Hematopoietic multipotent progenitor cell treated with erythropoietin and hydrocortisone succinate and interleukin-3 and kit ligand, for 8 days (in vitro differentiated cells): ENCODE data around the gene SLC41A2.
"Not testable (repeated sequence)": the region's sequence is repeated elsewhere in the genome, so short reads cannot be mapped to it uniquely, and the experiment has no call there.

Source experiments
- DNase-seq: peaks from one replicate; pipeline ENCODE4 v3.0.0-alpha.2; 2015

The SLC41A2 gene

GRCh38 chr12:104958001-104958804 lies at the start of gene SLC41A2:
TSS of gene SLC41A2 (minus strand) at chr12:104958290. CDS start at chr12:104928527, 29,763 bp downstream.
- DNase-seq = peak; percentile 48

DNA sequence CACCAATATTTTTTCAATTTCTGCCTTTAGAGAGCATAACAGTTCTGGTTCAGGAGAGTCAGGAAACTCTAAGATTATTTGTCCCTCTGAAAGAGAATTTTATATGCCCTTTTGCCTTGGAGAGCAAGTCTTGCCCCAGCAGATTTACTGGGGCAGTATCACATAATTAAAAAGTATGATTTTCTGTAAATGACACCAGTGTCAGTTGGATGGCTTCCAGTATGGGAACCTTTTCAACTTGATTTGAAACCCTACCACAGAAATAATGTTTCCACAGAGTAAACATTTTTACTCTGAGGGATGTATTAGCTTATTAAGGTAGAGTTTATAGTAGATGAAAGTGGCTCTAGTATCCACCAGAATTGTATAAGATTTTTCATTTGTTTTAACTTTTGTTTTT lies 43.4 kb upstream of the SLC41A2 start:
- no peak for DNase-seq

GRCh38 chr12:104999347-104999685 lies 41.2 kb upstream of the SLC41A2 start:
- DNase-seq = no peak

DNA sequence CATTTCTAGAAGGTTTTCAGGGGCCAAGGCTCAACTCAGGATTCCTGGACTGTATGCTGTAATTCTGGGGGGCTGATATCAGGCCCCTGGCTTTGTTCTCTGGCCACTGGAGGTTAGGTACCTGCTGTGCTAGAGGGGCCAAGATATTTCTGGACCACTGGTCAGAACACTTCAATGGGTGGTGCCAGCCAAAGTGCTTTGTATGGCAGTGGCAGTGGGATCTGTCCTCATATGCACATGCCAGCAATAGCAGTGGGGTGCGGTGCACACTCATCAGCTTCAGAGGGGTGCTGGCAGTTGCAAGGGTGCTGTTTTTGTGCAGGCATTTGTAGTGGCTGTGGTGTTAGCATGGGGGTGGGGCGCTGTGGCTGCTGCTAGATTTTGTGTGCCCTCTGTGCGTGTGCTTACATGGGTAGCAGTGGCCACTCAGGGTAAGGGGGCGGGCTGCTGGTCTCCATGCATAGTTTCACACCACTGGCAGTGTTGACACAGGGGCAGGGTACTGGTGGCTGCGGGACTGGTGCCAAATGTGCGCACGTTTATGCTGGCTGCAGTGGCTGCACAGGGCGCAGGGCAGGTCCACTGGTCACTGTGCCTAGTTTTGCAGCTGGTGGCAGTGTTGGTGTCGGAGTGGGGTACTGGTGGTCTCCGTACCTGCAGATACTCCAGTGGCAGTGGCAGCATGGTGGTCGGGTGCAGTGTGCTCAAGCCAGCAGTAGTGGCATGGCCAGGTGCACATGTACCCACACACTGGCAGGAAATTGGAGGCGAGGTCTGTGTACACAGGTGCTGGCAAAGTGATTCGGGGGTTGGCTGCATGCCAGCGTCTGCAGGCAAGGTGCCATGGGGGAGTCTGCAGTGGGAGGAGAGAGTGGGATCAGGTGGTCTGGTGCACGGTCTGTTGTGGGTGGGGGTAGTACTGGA lies 40.6 kb upstream of the SLC41A2 start:
- DNase-seq = no peak

DNA sequence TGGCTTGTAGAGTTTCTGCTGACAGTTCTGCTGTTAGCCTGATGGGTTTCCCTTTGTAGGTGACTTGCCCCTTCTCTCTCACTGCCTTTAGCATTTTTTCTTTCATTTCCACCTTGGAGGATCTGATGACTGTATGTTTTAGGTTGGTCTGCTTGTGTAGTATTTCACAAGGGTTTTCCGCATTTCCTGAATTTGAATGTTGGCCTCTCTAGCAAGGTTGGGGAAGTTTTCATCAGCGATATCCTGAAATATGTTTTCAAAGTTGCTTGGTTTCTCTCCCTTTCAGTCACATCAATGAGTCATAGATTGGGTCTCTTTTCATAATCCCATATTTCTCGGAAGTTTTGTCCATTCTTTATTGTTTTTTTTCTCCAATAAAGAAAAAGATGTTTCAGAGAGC lies 39.5 kb upstream of the SLC41A2 start:
- no peak for DNase-seq

DNA sequence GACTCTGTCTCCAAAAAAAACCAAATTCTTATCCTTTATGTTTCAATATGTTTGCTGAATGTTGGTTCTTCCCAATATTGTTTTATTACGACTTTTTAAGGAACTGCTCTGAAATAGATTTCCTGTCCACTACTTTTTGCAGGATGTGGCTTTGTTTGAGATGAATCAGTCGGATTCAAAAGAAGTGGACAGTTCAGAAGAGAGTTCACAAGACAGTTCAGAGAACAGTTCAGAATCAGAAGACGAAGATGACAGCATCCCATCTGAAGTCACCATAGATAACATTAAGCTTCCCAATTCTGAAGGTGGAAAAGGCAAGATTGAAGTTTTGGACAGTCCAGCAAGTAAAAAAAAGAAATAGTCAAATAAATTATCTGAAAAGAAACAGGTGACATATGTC lies 36.2 kb upstream of the SLC41A2 start:
- no peak for DNase-seq

DNA sequence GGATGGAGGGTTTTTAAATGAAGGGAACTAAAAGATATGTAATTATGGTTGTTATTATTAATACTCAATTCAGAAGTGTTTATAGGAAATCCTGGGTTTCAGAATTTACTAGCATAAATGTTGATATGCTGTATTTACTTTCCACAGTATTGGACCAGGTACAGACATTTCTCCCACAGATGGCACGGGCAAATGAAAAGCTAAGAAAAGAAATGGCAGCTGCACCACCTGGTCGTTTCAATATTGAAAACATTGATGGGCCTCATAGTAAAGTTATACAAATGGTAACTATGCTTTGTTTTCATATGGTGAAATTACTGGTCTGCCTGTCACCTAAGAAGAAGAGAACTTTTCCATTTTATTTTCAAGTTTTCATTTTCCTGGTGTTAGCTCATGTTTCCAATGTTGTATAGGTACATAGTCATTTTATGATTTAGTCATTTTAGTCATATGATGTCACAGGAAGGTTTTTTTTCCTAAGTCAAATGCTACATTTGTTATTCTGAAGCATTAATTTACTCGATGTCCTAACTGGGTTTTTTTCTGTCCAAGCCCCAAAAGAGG lies 33.6 kb upstream of the SLC41A2 start:
- DNase-seq = no peak

DNA sequence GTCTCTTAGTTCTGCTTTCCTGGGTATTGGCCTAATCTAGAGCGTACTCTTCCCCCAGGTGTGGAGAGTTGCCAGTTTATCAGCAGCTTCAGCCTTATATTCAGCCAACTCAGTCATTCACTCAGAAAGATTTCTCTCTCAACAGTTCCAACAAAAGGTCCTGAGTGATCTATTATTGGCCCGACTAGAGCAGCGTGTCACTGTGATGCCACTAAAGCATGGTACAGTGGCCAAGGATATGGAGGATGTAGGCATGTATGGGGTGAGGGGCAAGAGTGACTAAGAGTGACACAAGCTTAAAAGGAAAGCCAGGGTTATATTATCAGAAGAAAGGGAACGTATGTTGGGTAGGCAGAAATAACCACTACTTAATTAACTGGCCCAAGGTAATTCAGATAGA lies 32.9 kb upstream of the SLC41A2 start:
- DNase-seq = no peak

GRCh38 chr12:104986022-104986941 lies 28.2 kb upstream of the SLC41A2 start, which contains the start of gene NOPCHAP1:
TSS of gene NOPCHAP1 (plus strand) at chr12:104986316. CDS start at chr12:104986353, 37 bp downstream.
- DNase-seq = peak; percentile 87

- DNase-seq = peak; percentile 2
These were observed 27.1 kb upstream of the SLC41A2 start for GRCh38 chr12:104985206-104985605.

DNA sequence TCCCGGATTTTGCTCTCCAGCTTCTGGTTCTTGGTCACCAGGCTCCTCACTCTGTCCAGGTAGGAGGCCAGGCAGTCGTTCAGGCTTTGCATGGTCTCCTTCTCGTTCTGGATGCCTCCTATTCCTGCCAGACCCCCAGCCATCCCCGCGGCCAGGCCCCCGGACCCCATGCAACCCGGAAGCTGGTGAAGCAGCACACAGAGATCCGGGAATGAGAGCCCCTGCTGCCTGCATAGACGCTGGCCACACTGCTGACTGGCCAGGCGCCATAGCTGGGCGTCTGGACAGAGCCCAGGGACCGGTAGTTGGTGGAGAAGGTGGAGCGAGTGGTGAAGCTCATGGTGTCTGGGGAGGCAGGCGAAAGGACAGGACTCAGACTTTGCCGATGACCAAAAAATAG lies 19.6 kb upstream of the SLC41A2 start:
- DNase-seq = not testable (repeated sequence)

- no peak for DNase-seq
These were observed 18.6 kb upstream of the SLC41A2 start for GRCh38 chr12:104976703-104977102.

- DNase-seq = no peak
These were observed 17.7 kb upstream of the SLC41A2 start for GRCh38 chr12:104975587-104976343.

DNA sequence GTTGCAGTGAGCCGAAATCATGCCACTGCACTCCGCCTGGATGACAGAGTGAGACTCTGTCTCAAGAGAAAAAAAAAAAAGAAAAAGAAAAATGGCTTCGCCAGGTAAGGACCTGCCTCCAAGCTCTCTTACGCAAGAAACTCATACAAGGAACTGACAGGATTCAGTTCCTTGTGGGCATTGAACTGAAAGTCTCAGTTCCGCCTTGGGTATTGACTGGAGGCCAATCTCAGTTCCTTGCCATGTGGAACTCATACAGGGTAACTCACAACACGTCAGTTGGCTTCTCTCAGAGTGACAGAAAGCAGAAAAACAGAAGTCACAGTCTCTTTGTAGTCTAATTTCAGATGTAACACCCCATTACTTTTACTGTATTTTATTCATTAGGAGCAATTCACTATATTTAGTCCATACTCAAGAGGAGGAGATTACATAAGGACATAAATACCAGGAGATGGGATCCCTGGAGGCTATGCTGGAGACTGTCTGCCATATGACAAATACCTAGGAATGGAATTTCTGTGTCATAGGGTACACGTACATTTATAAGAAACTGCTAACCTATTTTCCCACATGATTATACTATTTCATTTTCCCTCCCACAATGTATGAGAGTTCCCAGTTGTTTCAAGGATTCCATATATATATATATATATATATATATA lies 16.7 kb upstream of the SLC41A2 start:
- DNase-seq = no peak

DNA sequence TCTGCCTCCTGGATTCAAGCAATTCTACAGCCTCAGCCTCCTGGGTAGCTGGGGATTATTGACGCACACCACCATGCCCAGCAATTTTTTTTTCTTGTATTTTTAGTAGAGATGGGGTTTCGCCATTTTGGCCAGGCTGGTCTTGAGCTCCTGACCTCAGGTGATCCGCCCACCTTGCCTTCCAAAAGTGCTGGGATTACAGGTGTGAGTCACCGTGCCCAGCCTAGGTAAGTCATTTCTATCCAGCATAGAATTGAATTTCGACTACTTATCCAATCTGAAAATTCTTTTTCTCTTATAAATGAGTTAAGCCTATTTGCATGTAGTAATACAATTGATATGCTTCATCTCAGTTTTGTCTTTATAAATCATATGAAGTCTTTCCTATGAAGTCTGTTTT lies 15.2 kb upstream of the SLC41A2 start:
- DNase-seq = no peak

GRCh38 chr12:104971306-104971705 lies 13.2 kb upstream of the SLC41A2 start:
- DNase-seq = no peak

- DNase-seq = no peak
These were observed 11.3 kb upstream of the SLC41A2 start for GRCh38 chr12:104969343-104969742.

DNA sequence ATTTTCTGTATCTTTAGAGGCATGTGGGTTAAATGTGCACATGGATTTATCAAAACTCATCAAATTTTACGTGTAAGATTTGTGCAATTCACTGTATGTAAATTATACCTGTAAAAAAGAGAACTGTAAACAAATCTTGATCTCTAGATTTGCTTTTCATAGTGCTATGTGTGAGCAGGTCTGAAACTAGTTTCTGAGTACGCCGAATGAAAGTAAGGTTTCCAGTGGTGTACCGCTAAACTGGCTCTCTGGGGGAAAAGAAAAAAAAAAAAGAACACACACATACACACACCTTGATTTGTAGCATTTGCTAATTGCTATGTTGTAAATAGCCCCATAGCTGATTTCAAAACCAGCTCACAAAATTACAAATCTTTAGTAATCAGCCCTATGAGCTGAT lies 8.6 kb upstream of the SLC41A2 start:
- no peak for DNase-seq

- DNase-seq = no peak
These were observed 6.7 kb upstream of the SLC41A2 start for GRCh38 chr12:104964856-104965205.

GRCh38 chr12:104964167-104964855 lies 6.2 kb upstream of the SLC41A2 start:
- DNase-seq = no peak

DNA sequence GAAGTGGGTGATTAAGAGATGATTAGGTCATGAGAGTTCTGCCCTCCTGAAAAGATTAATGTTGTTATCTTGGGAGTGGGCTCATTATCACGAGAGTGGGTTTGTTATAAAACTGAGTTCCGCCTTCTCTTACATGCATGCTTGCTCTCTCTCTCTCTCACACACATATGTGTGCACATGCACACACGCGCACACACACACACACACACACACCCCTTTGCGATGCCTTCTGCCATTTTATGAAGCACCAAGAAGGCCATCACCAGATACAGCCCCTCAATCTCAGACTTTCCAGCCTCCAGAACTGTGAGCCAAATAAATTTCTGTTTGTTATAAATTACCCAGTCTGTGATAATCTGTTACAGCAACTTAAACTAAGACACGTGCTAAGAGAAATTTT lies 5.7 kb upstream of the SLC41A2 start:
- DNase-seq = no peak
